Trophoblast cell (in vitro differentiated cells and primary cell): ENCODE measurements around the gene FCGR2B.

Experiments
- DNase-seq, 2 donors: peaks; one replicate each; pipeline ENCODE4 v3.0.0-alpha.2; 2016
- H2AFZ ChIP-seq: 2 replicates; pipeline ENCODE4 v1.6.1; 2013; ENCODE audit warnings: low read length, moderate library complexity, mild to moderate bottlenecking; ENCODE audit not compliant: insufficient read depth, poor library complexity
- H2AK5ac ChIP-seq: 2 replicates; pipeline ENCODE4 v1.6.1; 2013; ENCODE audit warnings: mild to moderate bottlenecking, low read length
- H2BK120ac ChIP-seq: 2 replicates; pipeline ENCODE4 v1.6.1; 2013; ENCODE audit warnings: low read length, mild to moderate bottlenecking, moderate library complexity; ENCODE audit not compliant: insufficient read depth, poor library complexity
- H2BK12ac ChIP-seq: 2 replicates; pipeline ENCODE4 v1.6.1; 2013; ENCODE audit warnings: mild to moderate bottlenecking, low read length, moderate library complexity
- H2BK5ac ChIP-seq: 2 replicates; pipeline ENCODE4 v1.6.1; 2013; ENCODE audit warnings: low read length, low read depth, moderate library complexity, mild to moderate bottlenecking; ENCODE audit not compliant: poor library complexity
- H3K14ac ChIP-seq: 2 replicates; pipeline ENCODE4 v1.6.1; 2013; ENCODE audit warnings: mild to moderate bottlenecking, low read length
- H3K18ac ChIP-seq: 2 replicates; pipeline ENCODE4 v1.6.1; 2013; ENCODE audit warnings: mild to moderate bottlenecking, low read length
- H3K23ac ChIP-seq: 2 replicates; pipeline ENCODE4 v1.6.1; 2013; ENCODE audit warnings: low read length
- H3K27ac ChIP-seq: 2 replicates; pipeline ENCODE4 v1.5.1; 2013; ENCODE audit warnings: low read depth, mild to moderate bottlenecking, inconsistent platforms, low read length, moderate library complexity
- H3K27me3 ChIP-seq: 2 replicates; pipeline ENCODE4 v1.6.1; 2013; ENCODE audit warnings: inconsistent platforms, mild to moderate bottlenecking, low read length, moderate library complexity; ENCODE audit not compliant: insufficient read depth
- H3K36me3 ChIP-seq, 2 experiments: 1 replicate in 1 of 2; 2 replicates in 1 of 2; pipeline ENCODE4 v1.6.1; 2013; ENCODE audit warnings: low read length in 2 of 2, mild to moderate bottlenecking in 2 of 2, moderate library complexity in 1 of 2; ENCODE audit not compliant: insufficient read depth in 2 of 2, control insufficient read depth in 1 of 2
- H3K4ac ChIP-seq: 2 replicates; pipeline ENCODE4 v1.6.1; 2013; ENCODE audit warnings: low read depth, mild to moderate bottlenecking, low read length, moderate library complexity
- H3K4me1 ChIP-seq, 2 experiments: 1 replicate in 1 of 2; 2 replicates in 1 of 2; pipeline ENCODE4 v1.6.1; 2013; ENCODE audit warnings: low read length in 2 of 2, mild to moderate bottlenecking in 2 of 2, moderate library complexity in 1 of 2; ENCODE audit not compliant: insufficient read depth in 2 of 2, control insufficient read depth in 1 of 2
- H3K4me2 ChIP-seq: 2 replicates; pipeline ENCODE4 v1.6.1; 2013; ENCODE audit warnings: inconsistent platforms, mild to moderate bottlenecking, low read length, moderate library complexity
- H3K4me3 ChIP-seq: 2 replicates; pipeline ENCODE4 v1.5.1; 2013; ENCODE audit warnings: mild to moderate bottlenecking, low read depth, low read length, inconsistent platforms
- H3K79me1 ChIP-seq: one replicate; pipeline ENCODE4 v1.6.1; 2013; ENCODE audit warnings: low read length
- H3K79me2 ChIP-seq: 2 replicates; pipeline ENCODE4 v1.6.1; 2013; ENCODE audit warnings: low read length, mild to moderate bottlenecking; ENCODE audit not compliant: control insufficient read depth, insufficient read depth, poor library complexity
- H3K9ac ChIP-seq: 2 replicates; pipeline ENCODE4 v1.6.1; 2013; ENCODE audit warnings: mild to moderate bottlenecking, low read length
- H3K9me3 ChIP-seq: 2 replicates; pipeline ENCODE4 v1.6.1; 2013; ENCODE audit warnings: low read depth, mild to moderate bottlenecking, control low read depth, inconsistent platforms, low read length; ENCODE audit not compliant: insufficient read depth
- H4K12ac ChIP-seq: 2 replicates; pipeline ENCODE4 v1.6.1; 2013; ENCODE audit warnings: low read depth, mild to moderate bottlenecking, low read length, moderate library complexity
- H4K8ac ChIP-seq: 2 replicates; pipeline ENCODE4 v1.6.1; 2013; ENCODE audit warnings: low read depth, mild to moderate bottlenecking, low read length, moderate library complexity
- H4K91ac ChIP-seq: one replicate; pipeline ENCODE4 v1.6.1; 2013; ENCODE audit warnings: low read depth, mild to moderate bottlenecking, low read length, moderate library complexity
- WGBS: extraction: QIAGEN DNeasy Blood & Tissue Kit; methylation state at CpG from one replicate; pipeline ENCODE4 v1.1.7; 2013; ENCODE audit warnings: missing lambda C conversion rate; ENCODE audit not compliant: insufficient read length, insufficient coverage; ENCODE audit errors: extremely low coverage; 5-methylcytosine and 5-hydroxymethylcytosine counted together

The FCGR2B gene

DNA sequence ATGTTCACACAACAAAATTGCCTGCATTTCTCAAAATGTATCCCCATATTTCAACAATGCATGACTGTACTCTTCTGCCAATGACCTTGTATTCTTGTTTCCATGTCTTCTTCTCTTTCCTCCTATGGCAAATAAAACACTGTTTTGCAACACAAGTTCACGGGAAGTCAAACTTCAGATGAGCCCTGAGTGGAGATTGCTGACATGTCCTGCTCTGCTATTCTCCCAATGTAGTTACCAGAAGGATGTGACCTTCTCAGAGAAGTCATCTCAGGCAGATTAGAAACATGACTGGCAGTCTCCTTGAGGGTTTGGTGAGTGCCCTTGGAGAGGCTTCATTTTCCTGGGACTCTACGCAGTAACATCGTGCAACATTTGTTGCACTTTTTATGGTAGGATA is 15.6 kb downstream of the FCGR2B start:
- no peak overlapping the region for H4K91ac ChIP-seq
- H3K9me3 ChIP-seq: peaks cover 2% of the 10 kb centered on the region
- no peak overlapping the region for H3K27ac ChIP-seq
- WGBS: no CpG with 5 or more reads among the region's 3 CpGs
- no peak for DNase-seq
- no peak overlapping the region for H4K12ac ChIP-seq
- no peak overlapping the region for H2BK12ac ChIP-seq
- H2BK5ac ChIP-seq: no peak overlapping the region
- H2BK120ac ChIP-seq: no peak overlapping the region
- no peak overlapping the region for H2AK5ac ChIP-seq
- H3K79me2 ChIP-seq: no peaks in the 10 kb centered on the region
- no peaks in the 10 kb centered on the region for H3K79me1 ChIP-seq
- H4K8ac ChIP-seq: no peak overlapping the region
- no peak overlapping the region for H3K18ac ChIP-seq
- H3K4ac ChIP-seq: no peak overlapping the region
- H2AFZ ChIP-seq: no peak overlapping the region
- no peaks in the 10 kb centered on the region for H3K27me3 ChIP-seq
- H3K4me1 ChIP-seq: no peaks in the 10 kb centered on the region
- no peak overlapping the region for H3K9ac ChIP-seq
- H3K23ac ChIP-seq: no peak overlapping the region
- no peaks in the 10 kb centered on the region for H3K36me3 ChIP-seq
- H3K14ac ChIP-seq: no peak overlapping the region
- H3K4me3 ChIP-seq: no peak overlapping the region
- no peak overlapping the region for H3K4me2 ChIP-seq

DNA sequence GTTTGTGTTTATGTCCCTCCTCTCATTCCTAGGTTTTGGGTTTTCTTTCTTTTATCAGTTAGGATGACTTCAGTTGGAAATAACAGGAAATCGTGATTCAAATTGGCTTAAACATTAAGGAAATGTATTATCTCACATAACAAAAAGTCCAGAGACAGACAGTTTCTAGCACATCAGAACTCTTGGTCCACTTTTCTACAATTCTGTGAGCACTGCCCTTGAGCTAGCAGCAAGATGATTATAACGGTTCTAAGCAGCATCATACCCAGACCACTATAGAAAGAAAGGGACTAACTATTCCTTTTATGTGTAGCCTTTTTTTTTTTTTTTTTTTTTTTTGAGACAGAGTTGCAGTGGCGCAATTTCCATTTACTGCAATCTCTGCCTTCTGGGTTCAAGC is 18.9 kb downstream of the FCGR2B start:
- Histone ChIP-seq H4K91ac (no peak overlapping the region), H3K4ac (no peak overlapping the region), H3K27ac (no peak overlapping the region), H2BK5ac (no peak overlapping the region), H3K9ac (no peak overlapping the region), H3K27me3 (no peaks in the 10 kb centered on the region), H2AFZ (no peak overlapping the region), H4K8ac (no peak overlapping the region), H3K9me3 (peaks cover 2% of the 10 kb centered on the region), H3K79me1 (no peaks in the 10 kb centered on the region), H3K23ac (no peak overlapping the region), H3K4me3 (no peak overlapping the region), H4K12ac (no peak overlapping the region), H2BK120ac (no peak overlapping the region), H3K18ac (no peak overlapping the region), H3K36me3 (no peaks in the 10 kb centered on the region), H3K4me1 (no peaks in the 10 kb centered on the region), H2AK5ac (no peak overlapping the region), H3K4me2 (no peak overlapping the region), H3K79me2 (no peaks in the 10 kb centered on the region), H2BK12ac (no peak overlapping the region), H3K14ac (no peak overlapping the region)
- no CpG with 5 or more reads among the region's 3 CpGs for WGBS
- no peak for DNase-seq

- no peak overlapping the region for H3K23ac ChIP-seq
- H3K79me2 ChIP-seq: no peaks in the 10 kb centered on the region
- H3K4me2 ChIP-seq: no peak overlapping the region
- peaks cover 2% of the 10 kb centered on the region for H3K9me3 ChIP-seq
- H3K79me1 ChIP-seq: no peaks in the 10 kb centered on the region
- no peak overlapping the region for H2AK5ac ChIP-seq
- no CpG with 5 or more reads among the region's 3 CpGs for WGBS
- H3K14ac ChIP-seq: no peak overlapping the region
- no peak overlapping the region for H3K4me3 ChIP-seq
- H3K4me1 ChIP-seq: no peaks in the 10 kb centered on the region
- H3K9ac ChIP-seq: no peak overlapping the region
- no peaks in the 10 kb centered on the region for H3K27me3 ChIP-seq
- no peak overlapping the region for H2BK120ac ChIP-seq
- no peak overlapping the region for H4K8ac ChIP-seq
- H3K36me3 ChIP-seq: no peaks in the 10 kb centered on the region
- H3K18ac ChIP-seq: no peak overlapping the region
- H4K91ac ChIP-seq: no peak overlapping the region
- no peak overlapping the region for H4K12ac ChIP-seq
- H3K4ac ChIP-seq: no peak overlapping the region
- no peak overlapping the region for H2BK5ac ChIP-seq
- DNase-seq: no peak
- H3K27ac ChIP-seq: no peak overlapping the region
- no peak overlapping the region for H2BK12ac ChIP-seq
- H2AFZ ChIP-seq: no peak overlapping the region
These were observed 26.0 kb downstream of the FCGR2B start for GRCh38 chr1:161688946-161689345.

DNA sequence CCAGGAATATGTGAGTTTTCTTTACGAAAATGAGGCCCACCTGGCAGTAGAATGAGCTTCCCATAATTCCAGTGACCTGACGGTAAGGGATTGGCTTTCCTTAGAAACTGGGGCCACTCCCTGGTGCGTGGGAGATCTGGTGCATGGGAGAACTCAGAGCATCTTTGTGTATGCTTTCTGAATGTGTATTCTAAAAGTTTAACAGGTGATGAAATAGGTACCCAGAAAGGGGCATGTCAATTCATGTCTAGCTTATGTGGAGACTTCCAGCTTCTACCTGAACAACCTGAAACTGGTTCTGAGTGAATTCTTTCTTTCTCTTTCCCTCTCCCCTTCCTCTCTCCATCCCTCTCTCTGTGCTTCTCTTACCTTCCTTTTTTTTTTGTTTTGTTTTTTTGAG is 28.9 kb downstream of the FCGR2B start:
- no peak overlapping the region for H3K4me2 ChIP-seq
- H3K27me3 ChIP-seq: no peaks in the 10 kb centered on the region
- no peaks in the 10 kb centered on the region for H3K36me3 ChIP-seq
- no peak overlapping the region for H3K9ac ChIP-seq
- WGBS: no CpG with 5 or more reads among the region's 3 CpGs
- no peak overlapping the region for H2BK120ac ChIP-seq
- no peak overlapping the region for H2AFZ ChIP-seq
- H3K18ac ChIP-seq: no peak overlapping the region
- no peak overlapping the region for H4K8ac ChIP-seq
- H4K91ac ChIP-seq: no peak overlapping the region
- peaks cover 2% of the 10 kb centered on the region for H3K9me3 ChIP-seq
- H3K4me1 ChIP-seq: no peaks in the 10 kb centered on the region
- H2AK5ac ChIP-seq: no peak overlapping the region
- no peak overlapping the region for H2BK12ac ChIP-seq
- no peak overlapping the region for H2BK5ac ChIP-seq
- no peaks in the 10 kb centered on the region for H3K79me2 ChIP-seq
- DNase-seq: no peak
- no peaks in the 10 kb centered on the region for H3K79me1 ChIP-seq
- no peak overlapping the region for H3K4ac ChIP-seq
- no peak overlapping the region for H3K4me3 ChIP-seq
- H3K23ac ChIP-seq: no peak overlapping the region
- H4K12ac ChIP-seq: no peak overlapping the region
- H3K27ac ChIP-seq: no peak overlapping the region
- no peak overlapping the region for H3K14ac ChIP-seq
